A549 (cell line): ENCODE data around the gene ADARB1. TPM values are rescaled to one million over a fixed set of nuclear protein-coding genes. Genes with fewer than 3 reads are reported as not detected.

Experiments
- ATAC-seq, 2 experiments: fragments of 200-7000 bp in 1 of 2; fragments of >200 bp in 1 of 2; cut with Nextera tagmentation in 1 of 2; cut with Tn5 transposase in 1 of 2; 3 replicates each; pipeline versions ENCODE4 v1.8.0 to v1.9.1; 2018 to 2020; ENCODE audit warnings: mild to moderate bottlenecking in 1 of 2, moderate library complexity in 1 of 2
- CTCF ChIA-PET: fragments of 300-600 bp; sonication (Branson Sonifier 250); formaldehyde crosslinking; extraction: SDS; loops from one replicate; lab custom pipeline; 2021; ENCODE audit warnings: antibody characterized with exemption, inconsistent platforms; lab: Yijun Ruan, JAX
- POLR2A ChIA-PET: fragments of 350-600 bp; formaldehyde crosslinking; extraction: SDS; loops from one replicate; lab custom pipeline; 2021; ENCODE audit warnings: antibody characterized with exemption, inconsistent platforms; lab: Yijun Ruan, JAX
- DNase-seq, 2 experiments: peaks; one replicate each; pipeline versions ENCODE4 v3.0.0 to v3.0.0-alpha.2; 2011 to 2016; ENCODE audit warnings: low read depth in 1 of 2, low spot score in 1 of 2
- FAIRE-seq: peaks from 2 replicates; lab custom pipeline; 2011; peaks lifted over from hg19 to GRCh38; lab: Jason Lieb, UNC
- H3K27ac ChIP-seq, 2 experiments: fragments of >200 bp; sonication (Bioruptor Twin); formaldehyde crosslinking; 3 replicates each; pipeline ENCODE4 v1.5.1; 2016 to 2017
- H3K4me1 ChIP-seq: fragments of >200 bp; sonication (Bioruptor Twin); formaldehyde crosslinking; 3 replicates; pipeline ENCODE4 v1.6.1; 2016
- H3K4me2 ChIP-seq: fragments of >200 bp; sonication (Bioruptor Twin); formaldehyde crosslinking; 3 replicates; pipeline ENCODE4 v1.6.1; 2016
- H3K4me3 ChIP-seq: fragments of >200 bp; sonication (Bioruptor Twin); formaldehyde crosslinking; 3 replicates; pipeline ENCODE4 v1.5.1; 2016
- H3K9me3 ChIP-seq: fragments of >200 bp; sonication (Bioruptor Twin); formaldehyde crosslinking; 3 replicates; pipeline ENCODE4 v1.6.1; 2016
- CBX2 ChIP-seq: fragments of 200-600 bp; sonication (generic); IDR thresholded peaks from 2 replicates; pipeline ENCODE4 v1.6.1; 2016; ENCODE audit warnings: low read depth, mild to moderate bottlenecking, borderline replicate concordance
- CEBPB ChIP-seq, 2 experiments: fragments of >200 bp in 1 of 2; sonication (Bioruptor Twin) in 1 of 2; formaldehyde crosslinking in 1 of 2; IDR thresholded peaks; 2 replicates each; pipeline ENCODE4 v1.6.1; 2012 to 2016
- CHD2 ChIP-seq: fragments of 150-350 bp; IDR thresholded peaks from 2 replicates; pipeline ENCODE4 v1.6.1; 2014; ENCODE audit warnings: low read length; ENCODE audit not compliant: partially characterized antibody
- CHD4 ChIP-seq: fragments of 200-600 bp; sonication (generic); IDR thresholded peaks from 2 replicates; pipeline ENCODE4 v1.6.1; 2016; ENCODE audit warnings: antibody characterized with exemption, mild to moderate bottlenecking, borderline replicate concordance
- EHMT2 ChIP-seq: fragments of 200-600 bp; sonication (generic); IDR thresholded peaks from 2 replicates; pipeline ENCODE4 v1.6.1; 2016; ENCODE audit warnings: antibody characterized with exemption, low read depth, mild to moderate bottlenecking, moderate library complexity
- ELK1 ChIP-seq: fragments of 150-350 bp; IDR thresholded peaks from 2 replicates; pipeline ENCODE4 v1.6.1; 2014; ENCODE audit warnings: low read depth, mild to moderate bottlenecking, low read length
- ESRRA ChIP-seq: fragments of 150-350 bp; IDR thresholded peaks from 2 replicates; pipeline ENCODE4 v1.6.1; 2014; ENCODE audit warnings: mild to moderate bottlenecking, low read length, borderline replicate concordance
- FOSB ChIP-seq: fragments of 250-450 bp; sonication (Bioruptor Pico); IDR thresholded peaks from 2 replicates; pipeline ENCODE4 v1.5.0; 2020; ENCODE audit warnings: mild to moderate bottlenecking, moderate library complexity
- FOSL2 ChIP-seq, 2 experiments: fragments of 450-650 bp in 1 of 2; fragments of >200 bp in 1 of 2; sonication (Bioruptor Twin) in 1 of 2; formaldehyde crosslinking; IDR thresholded peaks; 2 replicates each; pipeline versions ENCODE4 v1.5.0 to v1.6.1; 2016 to 2020; ENCODE audit warnings: mild to moderate bottlenecking in 1 of 2, moderate library complexity in 1 of 2
- FOXS1 ChIP-seq: fragments of 250-450 bp; sonication (Bioruptor Pico); IDR thresholded peaks from 2 replicates; pipeline ENCODE4 v1.5.0; 2020; ENCODE audit warnings: mild to moderate bottlenecking, moderate library complexity
- HEYL ChIP-seq: fragments of 250-450 bp; sonication (Bioruptor Pico); IDR thresholded peaks from 2 replicates; pipeline ENCODE4 v1.8.0; 2021; ENCODE audit warnings: mild to moderate bottlenecking, moderate library complexity
- HMGXB4 ChIP-seq: fragments of 250-450 bp; sonication (Bioruptor Pico); IDR thresholded peaks from 2 replicates; pipeline ENCODE4 v1.5.0; 2021; ENCODE audit warnings: mild to moderate bottlenecking, moderate library complexity, borderline replicate concordance
- HOXA7 ChIP-seq: fragments of 250-450 bp; sonication (Bioruptor Pico); IDR thresholded peaks from 2 replicates; pipeline ENCODE4 v1.5.0; 2020; ENCODE audit warnings: mild to moderate bottlenecking, moderate library complexity
- HOXB13 ChIP-seq: fragments of 250-450 bp; sonication (Bioruptor Pico); IDR thresholded peaks from 2 replicates; pipeline ENCODE4 v1.5.0; 2020; ENCODE audit warnings: low read depth, mild to moderate bottlenecking, moderate library complexity
- KDM1A ChIP-seq: fragments of 200-600 bp; sonication (generic); IDR thresholded peaks from 2 replicates; pipeline ENCODE4 v1.6.1; 2016; ENCODE audit warnings: low read depth, mild to moderate bottlenecking
- KDM5A ChIP-seq: fragments of 200-600 bp; sonication (generic); IDR thresholded peaks from 2 replicates; pipeline ENCODE4 v1.6.1; 2016; ENCODE audit warnings: antibody characterized with exemption, mild to moderate bottlenecking
- MAX ChIP-seq: IDR thresholded peaks from 2 replicates; pipeline ENCODE4 v1.6.1; 2012
- NFE2L2 ChIP-seq: fragments of 150-350 bp; conservative IDR thresholded peaks from 2 replicates; pipeline ENCODE4 v1.6.1; 2014; ENCODE audit warnings: low read length
- NPAS2 ChIP-seq: fragments of 250-450 bp; sonication (Bioruptor Pico); IDR thresholded peaks from 2 replicates; pipeline ENCODE4 v1.8.0; 2022; ENCODE audit warnings: mild to moderate bottlenecking, moderate library complexity, borderline replicate concordance
- PBX3 ChIP-seq: IDR thresholded peaks from 2 replicates; pipeline ENCODE4 v1.6.1; 2012
- SMC3 ChIP-seq: fragments of >200 bp; sonication (Bioruptor Twin); formaldehyde crosslinking; IDR thresholded peaks from 3 replicates; pipeline ENCODE4 v1.6.1; 2018; ENCODE audit warnings: inconsistent platforms
- USF2 ChIP-seq: fragments of 450-650 bp; IDR thresholded peaks from 2 replicates; pipeline ENCODE4 v1.6.1; 2014; ENCODE audit warnings: antibody characterized with exemption
- ZC3H11A ChIP-seq: fragments of 450-650 bp; IDR thresholded peaks from 2 replicates; pipeline ENCODE4 v1.6.1; 2014; ENCODE audit warnings: antibody characterized with exemption, mild to moderate bottlenecking
- ZSCAN20 ChIP-seq: fragments of 250-450 bp; sonication (Bioruptor Pico); IDR thresholded peaks from 2 replicates; pipeline ENCODE4 v1.8.0; 2022; ENCODE audit warnings: mild to moderate bottlenecking, moderate library complexity
- WGBS: methylation state at CpG from one replicate; pipeline ENCODE4 v1.1.6; 2017; ENCODE audit errors: missing lambda C conversion rate; 5-methylcytosine and 5-hydroxymethylcytosine counted together
- polyA plus RNA-seq, 4 experiments: library from polyadenylated mRNA; depleted of rRNA in 3 of 4; stranded (reverse); fragments of >200 nt; fragmentation: RNase III in 1 of 4; extraction: RNeasy Plus Mini Kit Qiagen cat#74134 plus additional on column Dnase treatment in 1 of 4; gene quantifications; 2 replicates in 3 of 4; 3 replicates in 1 of 4; pipeline ENCODE4 v1.2.3, GENCODE V29; 2011 to 2017

The ADARB1 gene
- polyA plus RNA-seq, 2 of the 4 experiments (the other 2 are of a cell fraction) = 3.2 to 5.7 TPM

- H3K4me2 ChIP-seq = no peak overlapping the region
- ChIA-PET POLR2A (no interaction called here), CTCF (interaction anchor here (1.5 to 1.6 kb wide), 2 partner anchors 11 to 14 kb away, joined by 4 to 9 read pairs; no protein-coding TSS in a partner anchor)
- 64% methylated on average over 9 of the region's 10 CpGs for WGBS
- H3K4me3 ChIP-seq = no peak overlapping the region
- FAIRE-seq (no peak), DNase-seq (no peak), ATAC-seq (no peak)
- no peak for TF ChIP-seq KDM1A
- TF ChIP-seq NFE2L2 = no peak
- TF ChIP-seq HEYL (CRISPR knock-in tag) = no peak
- TF ChIP-seq HOXA7 (CRISPR knock-in tag) = no peak
- no peak for TF ChIP-seq ZC3H11A
- no peak for TF ChIP-seq ESRRA
- no peak for TF ChIP-seq FOXS1 (CRISPR knock-in tag)
- no peak for TF ChIP-seq KDM5A
- TF ChIP-seq CHD4 = no peak
- H3K4me1 ChIP-seq = no peaks in the 10 kb centered on the region
- no peak overlapping the region for H3K27ac ChIP-seq
- H3K9me3 ChIP-seq = no peaks in the 10 kb centered on the region
Observed at GRCh38 chr21:45151445-45152160, 77.2 kb downstream of the ADARB1 start.

GRCh38 chr21:45152265-45152746 lies 77.9 kb downstream of the ADARB1 start:
- Histone ChIP-seq H3K4me1 (no peaks in the 10 kb centered on the region), H3K27ac (no peak overlapping the region), H3K4me2 (no peak overlapping the region), H3K9me3 (no peaks in the 10 kb centered on the region), H3K4me3 (no peak overlapping the region)
- CTCF ChIA-PET = interaction anchor here (1.5 to 1.6 kb wide), 2 partner anchors 12 to 15 kb away, joined by 4 to 9 read pairs; no protein-coding TSS in a partner anchor
- 86% methylated on average over 23 of the region's 24 CpGs for WGBS
- POLR2A ChIA-PET = no interaction called here
- DNase-seq = no peak
- FAIRE-seq = no peak
- TF ChIP-seq FOXS1 (CRISPR knock-in tag) (no peak), HOXB13 (no peak), CEBPB (IDR thresholded peaks at IDR 0.05) (no peak), FOSL2 (IDR thresholded peaks at IDR 0.05) (no peak), FOSL2 (CRISPR knock-in tag; IDR thresholded peaks at IDR 0.05) (no peak), NPAS2 (no peak), ESRRA (no peak), SMC3 (no peak)
- no peak for ATAC-seq

- H3K4me1 ChIP-seq = no peaks in the 10 kb centered on the region
- DNase-seq (no peak), ATAC-seq (no peak), FAIRE-seq (no peak)
- 70% methylated on average over 11 of the region's 11 CpGs for WGBS
- no peaks in the 10 kb centered on the region for H3K9me3 ChIP-seq
- ChIA-PET POLR2A (no interaction called here), CTCF (interaction anchor here (1.5 kb wide), 1 partner anchor 16 kb away, joined by 4 read pairs; no protein-coding TSS in a partner anchor)
- TF ChIP-seq MAX = no peak
- no peak for TF ChIP-seq CEBPB (IDR thresholded peaks at IDR 0.05)
- TF ChIP-seq FOSB (CRISPR knock-in tag) = no peak
- TF ChIP-seq CHD2 = no peak
- no peak for TF ChIP-seq ELK1
- no peak for TF ChIP-seq ZSCAN20 (CRISPR knock-in tag)
- no peak for TF ChIP-seq CBX2
- TF ChIP-seq PBX3 = no peak
- no peak for TF ChIP-seq USF2
- TF ChIP-seq EHMT2 = no peak
- no peak for TF ChIP-seq HMGXB4 (CRISPR knock-in tag)
- no peak overlapping the region for H3K27ac ChIP-seq
- H3K4me2 ChIP-seq = no peak overlapping the region
- H3K4me3 ChIP-seq = no peak overlapping the region
Observed at GRCh38 chr21:45153358-45154318, 79.3 kb downstream of the ADARB1 start.
